H9 (cell line): ENCODE measurements around the gene NUMBL. TPM values are rescaled to one million over a fixed set of nuclear protein-coding genes. Genes with fewer than 3 reads are reported as not detected.

ENCODE experiments used
- DNase-seq: peaks from one replicate; pipeline ENCODE4 v3.0.0-alpha.2; 2017
- H2AFZ ChIP-seq: one replicate; pipeline ENCODE4 v1.6.1; 2013; ENCODE audit warnings: mild to moderate bottlenecking, low read length, control low read depth, moderate library complexity
- H2AK5ac ChIP-seq: 2 replicates; pipeline ENCODE4 v1.6.1; 2013; ENCODE audit warnings: low read length, control low read depth, mixed read lengths; ENCODE audit not compliant: insufficient read length
- H2BK120ac ChIP-seq: one replicate; pipeline ENCODE4 v1.6.1; 2013; ENCODE audit warnings: low read depth, mild to moderate bottlenecking, low read length, control low read depth, inconsistent platforms; ENCODE audit not compliant: poor library complexity, severe bottlenecking
- H2BK12ac ChIP-seq: 2 replicates; pipeline ENCODE4 v1.6.1; 2013; ENCODE audit warnings: low read length, control low read depth, mixed read lengths, low read depth; ENCODE audit not compliant: insufficient read length
- H2BK15ac ChIP-seq: 2 replicates; pipeline ENCODE4 v1.6.1; 2013; ENCODE audit warnings: low read depth, low read length, control low read depth
- H2BK20ac ChIP-seq: one replicate; pipeline ENCODE4 v1.6.1; 2013; ENCODE audit warnings: low read depth, mild to moderate bottlenecking, low read length, control low read depth, inconsistent platforms; ENCODE audit not compliant: poor library complexity, severe bottlenecking
- H2BK5ac ChIP-seq: 2 replicates; pipeline ENCODE4 v1.6.1; 2013; ENCODE audit warnings: low read length, control low read depth, mixed read lengths; ENCODE audit not compliant: insufficient read length
- H3K14ac ChIP-seq: 2 replicates; pipeline ENCODE4 v1.6.1; 2013; ENCODE audit warnings: low read length, control low read depth; ENCODE audit not compliant: insufficient read depth
- H3K18ac ChIP-seq: 2 replicates; pipeline ENCODE4 v1.6.1; 2013; ENCODE audit warnings: low read depth, mild to moderate bottlenecking, mixed read lengths, low read length, control low read depth; ENCODE audit not compliant: insufficient read length
- H3K23ac ChIP-seq: 2 replicates; pipeline ENCODE4 v1.6.1; 2013; ENCODE audit warnings: low read length, control low read depth, mixed read lengths, low read depth; ENCODE audit not compliant: insufficient read length
- H3K23me2 ChIP-seq: 2 replicates; pipeline ENCODE4 v1.6.1; 2013; ENCODE audit warnings: low read depth, mild to moderate bottlenecking, mixed read lengths, low read length, control low read depth; ENCODE audit not compliant: insufficient read length, poor library complexity, severe bottlenecking
- H3K27ac ChIP-seq: 2 replicates; pipeline ENCODE4 v1.5.1; 2013; ENCODE audit warnings: low read length, control low read depth, mixed read lengths, low read depth; ENCODE audit not compliant: insufficient read length
- H3K27me3 ChIP-seq: 2 replicates; pipeline ENCODE4 v1.6.1; 2013; ENCODE audit warnings: low read length, control low read depth, inconsistent platforms; ENCODE audit not compliant: insufficient read depth
- H3K4ac ChIP-seq: 2 replicates; pipeline ENCODE4 v1.6.1; 2013; ENCODE audit warnings: low read depth, mild to moderate bottlenecking, control low read depth, inconsistent platforms, low read length, moderate library complexity
- H3K4me1 ChIP-seq: 2 replicates; pipeline ENCODE4 v1.6.1; 2013; ENCODE audit warnings: low read length, control low read depth, inconsistent platforms; ENCODE audit not compliant: insufficient read depth
- H3K4me2 ChIP-seq: 2 replicates; pipeline ENCODE4 v1.6.1; 2013; ENCODE audit warnings: low read length, control low read depth, mixed read lengths; ENCODE audit not compliant: insufficient read length, insufficient read depth
- H3K56ac ChIP-seq: 2 replicates; pipeline ENCODE4 v1.6.1; 2013; ENCODE audit warnings: low read depth, mild to moderate bottlenecking, mixed read lengths, low read length, control low read depth; ENCODE audit not compliant: insufficient read length
- H3K79me1 ChIP-seq: 2 replicates; pipeline ENCODE4 v1.6.1; 2013; ENCODE audit warnings: low read depth, mild to moderate bottlenecking, moderate library complexity, low read length, control low read depth, inconsistent platforms; ENCODE audit not compliant: insufficient read depth, poor library complexity, severe bottlenecking
- H3K79me2 ChIP-seq: 2 replicates; pipeline ENCODE4 v1.6.1; 2013; ENCODE audit warnings: low read length, control low read depth, inconsistent platforms; ENCODE audit not compliant: insufficient read depth
- H3K9ac ChIP-seq: 2 replicates; pipeline ENCODE4 v1.6.1; 2013; ENCODE audit warnings: low read length, control low read depth, mixed read lengths; ENCODE audit not compliant: insufficient read length; ENCODE audit errors: extremely low read depth
- H3K9me3 ChIP-seq: one replicate; pipeline ENCODE4 v1.6.1; 2013; ENCODE audit warnings: low read depth, low read length, inconsistent platforms; ENCODE audit not compliant: control insufficient read depth
- H3T11ph ChIP-seq: one replicate; pipeline ENCODE4 v1.6.1; 2013; ENCODE audit warnings: mild to moderate bottlenecking, low read length, control low read depth, inconsistent platforms
- H4K20me1 ChIP-seq: one replicate; pipeline ENCODE4 v1.6.1; 2013; ENCODE audit not compliant: control insufficient read depth, insufficient read length, insufficient read depth
- H4K5ac ChIP-seq: 2 replicates; pipeline ENCODE4 v1.6.1; 2013; ENCODE audit warnings: low read depth, mild to moderate bottlenecking, mixed read lengths, low read length, control low read depth; ENCODE audit not compliant: insufficient read length
- H4K8ac ChIP-seq: replicated peaks from 2 replicates; pipeline ENCODE4 v1.6.1; 2013; ENCODE audit warnings: low read length, control low read depth, mixed read lengths, low read depth; ENCODE audit not compliant: insufficient read length
- H4K91ac ChIP-seq: 2 replicates; pipeline ENCODE4 v1.6.1; 2013; ENCODE audit warnings: low read depth, mild to moderate bottlenecking, moderate library complexity, mixed read lengths, low read length, control low read depth; ENCODE audit not compliant: insufficient read length
- H3K27ac Mint-ChIP-seq, 3 experiments: 2 replicates in 2 of 3; 3 replicates in 1 of 3; pipeline ENCODE4 v1.8.0; 2020 to 2021; ENCODE audit warnings: mixed read lengths in 3 of 3, mild to moderate bottlenecking in 1 of 3, moderate library complexity in 1 of 3
- H3K27me3 Mint-ChIP-seq: 2 replicates; pipeline ENCODE4 v1.8.0; 2021; ENCODE audit warnings: low read depth, mild to moderate bottlenecking, moderate library complexity, mixed read lengths
- H3K36me3 Mint-ChIP-seq, 3 experiments: 2 replicates in 2 of 3; 3 replicates in 1 of 3; pipeline ENCODE4 v1.8.0; 2020 to 2021; ENCODE audit warnings: low read depth in 3 of 3, mixed read lengths in 3 of 3; ENCODE audit not compliant: insufficient read depth in 1 of 3
- H3K4me1 Mint-ChIP-seq, 2 experiments: 2 replicates each; pipeline ENCODE4 v1.8.0; 2020; ENCODE audit warnings: mixed read lengths in 2 of 2
- H3K4me3 Mint-ChIP-seq, 2 experiments: 2 replicates in 1 of 2; 3 replicates in 1 of 2; pipeline ENCODE4 v1.8.0; 2020 to 2021; ENCODE audit warnings: mild to moderate bottlenecking in 2 of 2, mixed read lengths in 2 of 2, moderate library complexity in 1 of 2
- H3K9me3 Mint-ChIP-seq, 2 experiments: 2 replicates in 1 of 2; 3 replicates in 1 of 2; pipeline ENCODE4 v1.8.0; 2020; ENCODE audit warnings: mild to moderate bottlenecking in 2 of 2, mixed read lengths in 2 of 2, moderate library complexity in 1 of 2
- CTCF ChIP-seq: fragments of 200-600 bp; sonication (generic); conservative IDR thresholded peaks from 3 replicates; pipeline ENCODE4 v1.8.0; 2021; ENCODE audit warnings: antibody characterized with exemption, mild to moderate bottlenecking
- WGBS: extraction: QIAGEN DNeasy Blood & Tissue Kit; methylation state at CpG from one replicate; pipeline ENCODE4 v1.1.7; 2013; ENCODE audit warnings: missing lambda C conversion rate, low lambda C conversion rate, mixed read lengths; ENCODE audit not compliant: insufficient read length; ENCODE audit errors: extremely low coverage; 5-methylcytosine and 5-hydroxymethylcytosine counted together
- total RNA-seq: library from RNA; stranded (reverse); gene quantifications from 2 replicates; pipeline ENCODE4 v1.2.1, GENCODE V29; 2021

The NUMBL gene
- total RNA-seq, 1 experiment from 2014 or later: 34.5 TPM

- H4K8ac ChIP-seq: no peak overlapping the region
- no peak overlapping the region for H3K27ac ChIP-seq
- no peaks in the 10 kb centered on the region for H4K20me1 ChIP-seq
- H3K9ac ChIP-seq: no peak overlapping the region
- no peak overlapping the region for H3T11ph ChIP-seq
- H3K23ac ChIP-seq: no peak overlapping the region
- H3K27ac Mint-ChIP-seq: no peak overlapping the region; a peak in 1 of 7 replicates
- no CpG with 5 or more reads among the region's 1 CpG for WGBS
- no peak overlapping the region for H3K4ac ChIP-seq
- no peaks in the 10 kb centered on the region for H3K23me2 ChIP-seq
- H2BK20ac ChIP-seq: no peak overlapping the region
- H3K4me2 ChIP-seq: no peak overlapping the region
- H2AFZ ChIP-seq: no peak overlapping the region
- no peak overlapping the region for H3K18ac ChIP-seq
- no peaks in the 10 kb centered on the region; the same call in 1 of the 2 replicates for H3K27me3 ChIP-seq
- no peak overlapping the region for H2BK5ac ChIP-seq
- no peak overlapping the region for H4K5ac ChIP-seq
- H3K4me3 Mint-ChIP-seq: no peak overlapping the region; a peak in 1 of 5 replicates
- no peak overlapping the region for H2AK5ac ChIP-seq
- no peak overlapping the region for H2BK15ac ChIP-seq
- no peak for TF ChIP-seq CTCF
- H2BK12ac ChIP-seq: no peak overlapping the region
- H3K9me3 ChIP-seq: no peaks in the 10 kb centered on the region
- no peak overlapping the region for H3K56ac ChIP-seq
- no peak overlapping the region for H4K91ac ChIP-seq
- peaks cover 16 to 17% of the 10 kb centered on the region in 2 experiments for H3K4me1 Mint-ChIP-seq
- no peaks in the 10 kb centered on the region for H3K79me1 ChIP-seq
- peaks cover 3% of the 10 kb centered on the region; the same call in 1 of the 2 replicates for H3K4me1 ChIP-seq
- H3K27me3 Mint-ChIP-seq: peaks cover 34% of the 10 kb centered on the region
- H3K14ac ChIP-seq: no peak overlapping the region
- no peak overlapping the region for H2BK120ac ChIP-seq
- no peaks in the 10 kb centered on the region for H3K79me2 ChIP-seq
- no peaks in the 10 kb centered on the region for H3K36me3 Mint-ChIP-seq
- no peaks in the 10 kb centered on the region; a peak in 1 of 5 replicates for H3K9me3 Mint-ChIP-seq
- DNase-seq: no peak
Observed at GRCh38 chr19:40638327-40638726, 52.1 kb downstream of the NUMBL start.
